Thoracic aorta (tissue), 2 donors: Measurements from ENCODE around the gene DTHD1. TPM values are rescaled to one million over a fixed set of nuclear protein-coding genes. Genes with fewer than 3 reads are reported as not detected.

Experiments
- ATAC-seq: fragments of 150-250 bp; one replicate; pipeline ENCODE4 v1.8.0; 2017; ENCODE audit warnings: low read depth; ENCODE audit not compliant: insufficient number of reproducible peaks, low FRiP score
- DNase-seq: peaks from one replicate; pipeline ENCODE4 v3.0.0-alpha.2; 2020; ENCODE audit warnings: low spot score
- H3K27ac ChIP-seq, 2 donors: fragments of 200-600 bp; sonication (generic); 1 replicate in 1 of 2; 2 replicates in 1 of 2; pipeline ENCODE4 v1.5.1; 2016; ENCODE audit warnings: mild to moderate bottlenecking in 2 of 2, moderate library complexity in 2 of 2
- H3K27me3 ChIP-seq: fragments of 200-600 bp; sonication (generic); replicated peaks from 2 replicates; pipeline ENCODE4 v1.6.0; 2016; ENCODE audit warnings: mild to moderate bottlenecking; ENCODE audit not compliant: insufficient read depth
- H3K36me3 ChIP-seq: fragments of 200-600 bp; sonication (generic); one replicate; pipeline ENCODE4 v1.5.1; 2016
- H3K4me1 ChIP-seq, 2 donors: fragments of 200-600 bp; sonication (generic); 1 replicate in 1 of 2; 2 replicates in 1 of 2; pipeline versions ENCODE4 v1.5.1 to v1.6.0; 2016; ENCODE audit warnings: low read depth in 2 of 2, mild to moderate bottlenecking in 1 of 2; ENCODE audit not compliant: control insufficient read depth in 1 of 2
- H3K4me3 ChIP-seq: fragments of 200-600 bp; sonication (generic); 2 replicates; pipeline ENCODE4 v1.5.1; 2016; ENCODE audit warnings: mild to moderate bottlenecking
- H3K9me3 ChIP-seq: fragments of 200-600 bp; sonication (generic); 2 replicates; pipeline ENCODE4 v1.5.1; 2016
- total RNA-seq, 2 donors: library from RNA; depleted of rRNA; stranded (reverse); fragments of >200 nt; gene quantifications; one replicate each; pipeline versions ENCODE4 v1.1.0 to v1.2.3, GENCODE V29; 2016
- TF ChIP-seq, protein P1 (sequence below): fragments of 200-600 bp; sonication (generic); IDR thresholded peaks from one replicate; pipeline ENCODE4 v1.5.1; 2019; ENCODE audit warnings: antibody characterized with exemption

DTHD1 gene
- total RNA-seq, 2 donors from 2014 or later = 0.54 to 1.1 TPM

DNA sequence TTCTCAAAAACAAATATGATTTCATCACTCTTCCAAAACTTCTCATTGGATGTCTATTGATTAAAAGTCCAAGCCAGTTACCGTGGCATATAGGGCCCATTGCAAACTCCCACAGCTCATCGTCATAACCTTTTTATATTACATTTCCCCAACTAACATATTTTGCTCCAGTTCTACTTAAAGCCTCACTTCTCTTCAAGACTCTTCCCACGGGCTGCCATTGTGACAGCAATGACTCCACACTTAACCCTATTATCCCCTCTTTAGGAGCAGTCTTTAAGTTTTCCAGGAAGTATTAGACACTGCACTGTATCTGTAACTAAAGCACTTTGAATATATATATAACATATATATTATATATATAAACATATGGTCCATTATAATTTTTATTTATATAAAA lies 44.5 kb downstream of the DTHD1 start:
- H3K27ac ChIP-seq = no peak overlapping the region
- no peaks in the 10 kb centered on the region for H3K27me3 ChIP-seq
- H3K36me3 ChIP-seq = no peaks in the 10 kb centered on the region
- H3K4me1 ChIP-seq = no peaks in the 10 kb centered on the region
- ATAC-seq (no peak), DNase-seq (no peak)
- TF ChIP-seq, protein P1, sequence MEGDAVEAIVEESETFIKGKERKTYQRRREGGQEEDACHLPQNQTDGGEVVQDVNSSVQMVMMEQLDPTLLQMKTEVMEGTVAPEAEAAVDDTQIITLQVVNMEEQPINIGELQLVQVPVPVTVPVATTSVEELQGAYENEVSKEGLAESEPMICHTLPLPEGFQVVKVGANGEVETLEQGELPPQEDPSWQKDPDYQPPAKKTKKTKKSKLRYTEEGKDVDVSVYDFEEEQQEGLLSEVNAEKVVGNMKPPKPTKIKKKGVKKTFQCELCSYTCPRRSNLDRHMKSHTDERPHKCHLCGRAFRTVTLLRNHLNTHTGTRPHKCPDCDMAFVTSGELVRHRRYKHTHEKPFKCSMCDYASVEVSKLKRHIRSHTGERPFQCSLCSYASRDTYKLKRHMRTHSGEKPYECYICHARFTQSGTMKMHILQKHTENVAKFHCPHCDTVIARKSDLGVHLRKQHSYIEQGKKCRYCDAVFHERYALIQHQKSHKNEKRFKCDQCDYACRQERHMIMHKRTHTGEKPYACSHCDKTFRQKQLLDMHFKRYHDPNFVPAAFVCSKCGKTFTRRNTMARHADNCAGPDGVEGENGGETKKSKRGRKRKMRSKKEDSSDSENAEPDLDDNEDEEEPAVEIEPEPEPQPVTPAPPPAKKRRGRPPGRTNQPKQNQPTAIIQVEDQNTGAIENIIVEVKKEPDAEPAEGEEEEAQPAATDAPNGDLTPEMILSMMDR = no peak
- H3K4me3 ChIP-seq = no peak overlapping the region
- no peaks in the 10 kb centered on the region for H3K9me3 ChIP-seq

DNA sequence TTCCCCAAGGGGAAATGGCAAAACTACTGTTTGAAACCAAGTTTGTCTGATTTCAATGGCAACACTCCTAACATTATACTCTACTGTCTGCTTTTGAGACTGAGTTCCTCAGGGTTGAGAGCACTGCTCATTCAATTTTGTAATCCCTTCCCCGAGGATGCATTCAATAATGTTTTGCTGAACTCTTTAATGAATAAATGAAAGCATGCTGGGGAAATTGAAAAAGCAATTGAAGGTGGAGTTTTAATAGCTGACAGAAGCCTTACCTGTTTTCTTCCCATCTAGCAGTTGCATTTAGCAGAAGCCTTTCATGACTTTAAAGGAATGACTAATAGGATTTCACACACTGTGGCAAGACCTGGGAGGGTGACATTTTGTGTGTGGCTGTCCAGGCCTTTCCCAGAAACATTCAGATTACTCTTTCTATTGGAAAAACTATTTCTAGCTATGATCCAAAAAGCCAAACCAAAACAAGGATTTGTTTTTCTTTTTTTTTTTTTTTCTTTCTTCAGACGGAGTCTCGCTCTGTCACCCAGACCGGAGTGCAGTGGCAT lies 45.1 kb downstream of the DTHD1 start:
- no peak overlapping the region for H3K27ac ChIP-seq
- H3K4me1 ChIP-seq = no peaks in the 10 kb centered on the region
- no peaks in the 10 kb centered on the region for H3K36me3 ChIP-seq
- ATAC-seq (no peak), DNase-seq (no peak)
- H3K27me3 ChIP-seq = no peaks in the 10 kb centered on the region
- TF ChIP-seq, protein P1 = no peak
- H3K4me3 ChIP-seq = no peak overlapping the region
- no peaks in the 10 kb centered on the region for H3K9me3 ChIP-seq

DNA sequence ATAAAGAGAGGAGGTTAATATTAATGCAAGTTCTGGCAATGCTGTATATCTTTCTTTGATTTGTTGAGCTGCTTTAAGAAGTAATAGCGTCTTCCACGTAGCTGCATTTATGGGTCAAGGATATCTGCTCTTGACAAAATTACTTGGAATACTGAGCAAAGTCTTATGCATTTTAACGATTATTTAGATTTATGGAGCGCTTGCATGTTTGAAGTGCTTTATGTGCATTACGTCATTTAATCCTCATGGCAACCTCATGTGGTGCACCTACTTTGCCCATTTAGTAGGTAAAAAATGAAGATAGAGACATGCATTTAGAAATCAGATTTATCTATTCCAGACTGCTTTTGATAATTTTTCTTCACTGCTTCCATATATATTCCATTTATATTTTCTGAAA lies 46.0 kb downstream of the DTHD1 start:
- H3K9me3 ChIP-seq = no peaks in the 10 kb centered on the region
- H3K27me3 ChIP-seq = no peaks in the 10 kb centered on the region
- no peaks in the 10 kb centered on the region for H3K36me3 ChIP-seq
- no peak overlapping the region for H3K4me3 ChIP-seq
- DNase-seq (no peak), ATAC-seq (no peak)
- TF ChIP-seq, protein P1 = no peak
- H3K4me1 ChIP-seq = no peaks in the 10 kb centered on the region
- no peak overlapping the region for H3K27ac ChIP-seq

DNA sequence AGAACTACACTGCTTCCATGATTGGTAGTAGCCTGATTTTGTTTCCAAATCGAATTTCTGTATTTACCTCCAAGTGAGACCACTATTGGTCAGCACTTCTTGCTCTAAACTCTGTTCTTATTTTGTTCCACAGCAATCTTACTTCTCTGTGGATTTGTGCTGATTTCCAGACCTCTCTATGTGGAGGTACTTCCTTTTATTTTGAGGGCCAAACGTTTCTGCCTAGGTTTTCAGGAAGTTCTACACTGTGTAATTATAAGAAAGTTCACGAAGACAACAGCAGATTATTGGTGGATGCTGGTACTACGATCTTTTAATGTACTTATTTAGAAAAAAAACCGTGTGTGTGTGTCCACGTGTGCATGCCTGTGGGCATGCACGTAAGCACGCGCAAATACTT lies 46.7 kb downstream of the DTHD1 start:
- Histone ChIP-seq H3K27ac (no peak overlapping the region), H3K9me3 (no peaks in the 10 kb centered on the region), H3K4me3 (no peak overlapping the region), H3K36me3 (no peaks in the 10 kb centered on the region), H3K4me1 (no peaks in the 10 kb centered on the region), H3K27me3 (no peaks in the 10 kb centered on the region)
- DNase-seq (no peak), ATAC-seq (no peak)
- TF ChIP-seq, protein P1 = no peak

DNA sequence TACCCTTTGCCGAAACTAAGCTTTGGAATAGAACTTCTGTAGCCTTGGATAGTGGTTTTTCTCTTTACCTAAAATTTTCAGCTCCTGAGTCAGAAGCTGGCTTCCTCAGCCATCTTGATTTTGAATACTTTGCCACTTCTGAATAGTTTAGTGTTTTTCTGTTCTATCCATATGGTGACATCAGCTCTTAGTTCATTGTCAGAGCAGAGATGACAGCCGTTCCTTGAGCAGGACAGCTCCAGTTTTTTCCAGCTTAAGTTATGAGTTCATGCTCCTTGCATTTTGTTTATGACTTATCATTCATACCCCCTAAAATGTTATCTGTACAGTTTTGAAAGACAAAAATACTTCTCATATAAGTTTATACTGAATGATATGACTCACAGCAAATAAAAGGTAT lies 47.8 kb downstream of the DTHD1 start:
- no peaks in the 10 kb centered on the region for H3K9me3 ChIP-seq
- no peaks in the 10 kb centered on the region for H3K4me1 ChIP-seq
- no peak overlapping the region for H3K4me3 ChIP-seq
- no peak overlapping the region for H3K27ac ChIP-seq
- no peaks in the 10 kb centered on the region for H3K36me3 ChIP-seq
- ATAC-seq = no peak
- DNase-seq = no peak
- TF ChIP-seq, protein P1 = no peak
- H3K27me3 ChIP-seq = no peaks in the 10 kb centered on the region
